ENCODE measurements around the gene TRPT1. TPM values are rescaled to one million over a fixed set of nuclear protein-coding genes. Genes with fewer than 3 reads are reported as not detected.

TRPT1 gene
- polyA plus RNA-seq, 3 donors, result 24.8 to 34.6 (median 31.6) TPM

- no peaks in the 10 kb centered on the region for H3K27me3 ChIP-seq (ENCODE audit: control insufficient read depth in 2 of 2, insufficient read depth in 2 of 2, low read length in 2 of 2)
- 97% methylated on average over 13 of the region's 15 CpGs for WGBS (ENCODE audit: insufficient coverage)
- no peaks in the 10 kb centered on the region for H4K20me1 ChIP-seq (ENCODE audit: insufficient read depth, low read length)
- H3K36me3 ChIP-seq (replicated peaks in 1 of 2; ENCODE audit: control insufficient read depth in 1 of 2, insufficient read depth in 2 of 2, low read length in 2 of 2), result peaks cover 4 to 25% of the 10 kb centered on the region in 2 donors
- no peak overlapping the region for H3K4me2 ChIP-seq (replicated peaks; ENCODE audit: extremely low read depth, low read length, poor library complexity, severe bottlenecking)
- TF ChIP-seq, protein P1, sequence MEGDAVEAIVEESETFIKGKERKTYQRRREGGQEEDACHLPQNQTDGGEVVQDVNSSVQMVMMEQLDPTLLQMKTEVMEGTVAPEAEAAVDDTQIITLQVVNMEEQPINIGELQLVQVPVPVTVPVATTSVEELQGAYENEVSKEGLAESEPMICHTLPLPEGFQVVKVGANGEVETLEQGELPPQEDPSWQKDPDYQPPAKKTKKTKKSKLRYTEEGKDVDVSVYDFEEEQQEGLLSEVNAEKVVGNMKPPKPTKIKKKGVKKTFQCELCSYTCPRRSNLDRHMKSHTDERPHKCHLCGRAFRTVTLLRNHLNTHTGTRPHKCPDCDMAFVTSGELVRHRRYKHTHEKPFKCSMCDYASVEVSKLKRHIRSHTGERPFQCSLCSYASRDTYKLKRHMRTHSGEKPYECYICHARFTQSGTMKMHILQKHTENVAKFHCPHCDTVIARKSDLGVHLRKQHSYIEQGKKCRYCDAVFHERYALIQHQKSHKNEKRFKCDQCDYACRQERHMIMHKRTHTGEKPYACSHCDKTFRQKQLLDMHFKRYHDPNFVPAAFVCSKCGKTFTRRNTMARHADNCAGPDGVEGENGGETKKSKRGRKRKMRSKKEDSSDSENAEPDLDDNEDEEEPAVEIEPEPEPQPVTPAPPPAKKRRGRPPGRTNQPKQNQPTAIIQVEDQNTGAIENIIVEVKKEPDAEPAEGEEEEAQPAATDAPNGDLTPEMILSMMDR (IDR thresholded peaks at IDR 0.05), result no peak
- peak overlapping the region in 1 of 7 donors; percentile 26 for H3K27ac Mint-ChIP-seq
- H3K4me3 Mint-ChIP-seq, result no peak overlapping the region
- peaks cover 0 to 1% (median 0%) of the 10 kb centered on the region in 3 donors for H3K27me3 Mint-ChIP-seq (ENCODE audit: low read depth in 3 of 3)
- H2AFZ ChIP-seq (ENCODE audit: insufficient read depth, low read depth, low read length, poor library complexity, severe bottlenecking), result no peak overlapping the region
- H3K79me2 ChIP-seq (ENCODE audit: insufficient read depth, low read length), result peaks cover 8% of the 10 kb centered on the region
- H3K4me1 Mint-ChIP-seq, result peaks cover 8% of the 10 kb centered on the region
- H3K9me3 Mint-ChIP-seq, result no peaks in the 10 kb centered on the region
- peaks cover 16 to 33% of the 10 kb centered on the region in 2 donors for H3K36me3 Mint-ChIP-seq
- DNase-seq, result no peak
- no peak overlapping the region for H3K9ac ChIP-seq (ENCODE audit: insufficient read depth, low read length, poor library complexity, severe bottlenecking)
- H3K27ac ChIP-seq (ENCODE audit: low read depth in 1 of 2, low read length in 2 of 2), result no peak overlapping the region
- peaks cover 8 to 10% of the 10 kb centered on the region in 2 donors for H3K4me1 ChIP-seq (ENCODE audit: control insufficient read depth in 1 of 2, insufficient read depth in 2 of 2, low read length in 2 of 2)
- no peaks in the 10 kb centered on the region for H3K9me3 ChIP-seq (replicated peaks in 1 of 2; ENCODE audit: control insufficient read depth in 1 of 2, insufficient read depth in 1 of 2, low read length in 2 of 2)
- no peak overlapping the region for H3K4me3 ChIP-seq (replicated peaks in 1 of 3; ENCODE audit: low read depth in 2 of 3, low read length in 3 of 3)
- intact Hi-C loops (cut with micrococcal nuclease), result no loop called here
Observed at GRCh38 chr11:64275031-64275800, 49.2 kb upstream of the TRPT1 start.

- no peaks in the 10 kb centered on the region for H3K9me3 ChIP-seq (replicated peaks in 1 of 2; ENCODE audit: control insufficient read depth in 1 of 2, insufficient read depth in 1 of 2, low read length in 2 of 2)
- H3K4me3 Mint-ChIP-seq, result peak overlapping the region; percentile 94 to 98
- H3K36me3 ChIP-seq (replicated peaks in 1 of 2; ENCODE audit: control insufficient read depth in 1 of 2, insufficient read depth in 2 of 2, low read length in 2 of 2), result peaks cover 19% of the 10 kb centered on the region in 2 donors
- peak overlapping the region; percentile 89 for H3K4me2 ChIP-seq (replicated peaks; ENCODE audit: extremely low read depth, low read length, poor library complexity, severe bottlenecking)
- TF ChIP-seq, protein P1 (IDR thresholded peaks at IDR 0.05), result peak; percentile 17
- peak overlapping the region; percentile 84 to 97 for H3K27ac ChIP-seq (ENCODE audit: low read depth in 1 of 2, low read length in 2 of 2)
- intact Hi-C loops (cut with micrococcal nuclease), result loop anchor here (1.0 to 5.0 kb wide), 5 partner anchors 15 to 35 kb away; partner anchors contain the start of genes BAD (in 2 of the 2), CATSPERZ (in 1 of the 2) and GPR137 (in 1 of the 2)
- H4K20me1 ChIP-seq (ENCODE audit: insufficient read depth, low read length), result no peaks in the 10 kb centered on the region
- H3K36me3 Mint-ChIP-seq, result peaks cover 14 to 27% of the 10 kb centered on the region in 2 donors
- H3K79me2 ChIP-seq (ENCODE audit: insufficient read depth, low read length), result peaks cover 8% of the 10 kb centered on the region
- peaks cover 29% of the 10 kb centered on the region for H3K4me1 Mint-ChIP-seq
- H3K27ac Mint-ChIP-seq, result peak overlapping the region; percentile 96 to 99 (median 98)
- H3K4me1 ChIP-seq (ENCODE audit: control insufficient read depth in 1 of 2, insufficient read depth in 2 of 2, low read length in 2 of 2), result peaks cover 29 to 34% of the 10 kb centered on the region in 2 donors
- peak; percentile 98 to 100 (median 99) for DNase-seq
- H3K27me3 Mint-ChIP-seq (ENCODE audit: low read depth in 3 of 3), result no peaks in the 10 kb centered on the region
- peak overlapping the region; percentile 85 for H2AFZ ChIP-seq (ENCODE audit: insufficient read depth, low read depth, low read length, poor library complexity, severe bottlenecking)
- peak overlapping the region; percentile 94 for H3K9ac ChIP-seq (ENCODE audit: insufficient read depth, low read length, poor library complexity, severe bottlenecking)
- H3K9me3 Mint-ChIP-seq, result no peaks in the 10 kb centered on the region
- H3K27me3 ChIP-seq (ENCODE audit: control insufficient read depth in 2 of 2, insufficient read depth in 2 of 2, low read length in 2 of 2), result no peaks in the 10 kb centered on the region
- under 1% methylated on average over 58 of the region's 58 CpGs for WGBS (ENCODE audit: insufficient coverage)
- H3K4me3 ChIP-seq (replicated peaks in 1 of 3; ENCODE audit: low read depth in 2 of 3, low read length in 3 of 3), result peak overlapping the region; percentile 61 to 95 (median 67)
Observed at GRCh38 chr11:64269540-64270220, 43.7 kb upstream of the TRPT1 start.
